Measurements from ENCODE around the gene FRMD4A. TPM values are rescaled to one million over a fixed set of nuclear protein-coding genes. Genes with fewer than 3 reads are reported as not detected.

Gene FRMD4A
- total RNA-seq, 1 experiment from 2014 or later, result 7.1 TPM

GRCh38 chr10:14190702-14191101 is 140.0 kb downstream of the FRMD4A start:
- Histone ChIP-seq H3K36me3 (ENCODE audit: low read depth, low read length) (no peaks in the 10 kb centered on the region), H3K9me3 (ENCODE audit: low read length) (no peaks in the 10 kb centered on the region), H3K4me3 (ENCODE audit: low read length) (no peak overlapping the region), H3F3A (ENCODE audit: low read length, unreplicated experiment) (no peaks in the 10 kb centered on the region), H3K4me1 (ENCODE audit: insufficient read depth, low read length) (no peaks in the 10 kb centered on the region), H3K9me2 (replicated peaks; ENCODE audit: low read length) (no peaks in the 10 kb centered on the region), H3K9ac (ENCODE audit: low read length) (no peak overlapping the region), H3K27ac (ENCODE audit: low read length) (no peak overlapping the region), H3K79me2 (ENCODE audit: low read length) (no peaks in the 10 kb centered on the region), H3K4me2 (ENCODE audit: low read length) (no peak overlapping the region), H3K27me3 (ENCODE audit: low read length) (peaks cover 10% of the 10 kb centered on the region; the same call in 1 of the 2 replicates), H2AFZ (ENCODE audit: low read length) (no peak overlapping the region), H4K20me1 (ENCODE audit: low read length) (no peaks in the 10 kb centered on the region)
- TF ChIP-seq EZH2 (IDR thresholded peaks at IDR 0.05; ENCODE audit: low read length, unreplicated experiment) (no peak), EZH2phosphoT487 (IDR thresholded peaks at IDR 0.05; ENCODE audit: borderline replicate concordance, low read length) (no peak)
- ChIA-PET CTCF (no interaction called here), POLR2A (ENCODE audit: unreplicated experiment) (no interaction called here)
- no peak for DNase-seq
- no TSS peak for BruUV-seq (replicated peaks)
- no peak for ATAC-seq
- intact Hi-C loops (cut with micrococcal nuclease), result loop anchor here (10.0 kb wide), 1 partner anchor 784 kb away; no protein-coding TSS in a partner anchor

- Histone ChIP-seq H2AFZ (ENCODE audit: low read length) (no peak overlapping the region), H3F3A (ENCODE audit: low read length, unreplicated experiment) (no peaks in the 10 kb centered on the region), H4K20me1 (ENCODE audit: low read length) (no peaks in the 10 kb centered on the region), H3K4me3 (ENCODE audit: low read length) (no peak overlapping the region), H3K27ac (ENCODE audit: low read length) (no peak overlapping the region), H3K4me2 (ENCODE audit: low read length) (no peak overlapping the region), H3K9me3 (ENCODE audit: low read length) (no peaks in the 10 kb centered on the region), H3K4me1 (ENCODE audit: insufficient read depth, low read length) (no peaks in the 10 kb centered on the region), H3K79me2 (ENCODE audit: low read length) (no peaks in the 10 kb centered on the region), H3K27me3 (ENCODE audit: low read length) (peaks cover 9% of the 10 kb centered on the region; the same call in 1 of the 2 replicates), H3K36me3 (ENCODE audit: low read depth, low read length) (no peaks in the 10 kb centered on the region), H3K9ac (ENCODE audit: low read length) (no peak overlapping the region), H3K9me2 (replicated peaks; ENCODE audit: low read length) (no peaks in the 10 kb centered on the region)
- TF ChIP-seq, protein P1, sequence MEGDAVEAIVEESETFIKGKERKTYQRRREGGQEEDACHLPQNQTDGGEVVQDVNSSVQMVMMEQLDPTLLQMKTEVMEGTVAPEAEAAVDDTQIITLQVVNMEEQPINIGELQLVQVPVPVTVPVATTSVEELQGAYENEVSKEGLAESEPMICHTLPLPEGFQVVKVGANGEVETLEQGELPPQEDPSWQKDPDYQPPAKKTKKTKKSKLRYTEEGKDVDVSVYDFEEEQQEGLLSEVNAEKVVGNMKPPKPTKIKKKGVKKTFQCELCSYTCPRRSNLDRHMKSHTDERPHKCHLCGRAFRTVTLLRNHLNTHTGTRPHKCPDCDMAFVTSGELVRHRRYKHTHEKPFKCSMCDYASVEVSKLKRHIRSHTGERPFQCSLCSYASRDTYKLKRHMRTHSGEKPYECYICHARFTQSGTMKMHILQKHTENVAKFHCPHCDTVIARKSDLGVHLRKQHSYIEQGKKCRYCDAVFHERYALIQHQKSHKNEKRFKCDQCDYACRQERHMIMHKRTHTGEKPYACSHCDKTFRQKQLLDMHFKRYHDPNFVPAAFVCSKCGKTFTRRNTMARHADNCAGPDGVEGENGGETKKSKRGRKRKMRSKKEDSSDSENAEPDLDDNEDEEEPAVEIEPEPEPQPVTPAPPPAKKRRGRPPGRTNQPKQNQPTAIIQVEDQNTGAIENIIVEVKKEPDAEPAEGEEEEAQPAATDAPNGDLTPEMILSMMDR (conservative IDR thresholded peaks at IDR 0.05; ENCODE audit: low read depth, low read length), result peak; percentile 40
- TF ChIP-seq EZH2phosphoT487 (IDR thresholded peaks at IDR 0.05; ENCODE audit: borderline replicate concordance, low read length) (no peak), EZH2 (IDR thresholded peaks at IDR 0.05; ENCODE audit: low read length, unreplicated experiment) (no peak)
- ChIA-PET POLR2A (ENCODE audit: unreplicated experiment) (no interaction called here), CTCF (interaction anchor here (0.6 kb wide), 1 partner anchor 1992 kb away, joined by 7 read pairs; no protein-coding TSS in a partner anchor)
- BruUV-seq (replicated peaks), result no TSS peak
- ATAC-seq (no peak), DNase-seq (no peak)
- intact Hi-C loops (cut with micrococcal nuclease), result no loop called here
Measured at GRCh38 chr10:14186245-14186644, 144.5 kb downstream of the FRMD4A start.

DNA sequence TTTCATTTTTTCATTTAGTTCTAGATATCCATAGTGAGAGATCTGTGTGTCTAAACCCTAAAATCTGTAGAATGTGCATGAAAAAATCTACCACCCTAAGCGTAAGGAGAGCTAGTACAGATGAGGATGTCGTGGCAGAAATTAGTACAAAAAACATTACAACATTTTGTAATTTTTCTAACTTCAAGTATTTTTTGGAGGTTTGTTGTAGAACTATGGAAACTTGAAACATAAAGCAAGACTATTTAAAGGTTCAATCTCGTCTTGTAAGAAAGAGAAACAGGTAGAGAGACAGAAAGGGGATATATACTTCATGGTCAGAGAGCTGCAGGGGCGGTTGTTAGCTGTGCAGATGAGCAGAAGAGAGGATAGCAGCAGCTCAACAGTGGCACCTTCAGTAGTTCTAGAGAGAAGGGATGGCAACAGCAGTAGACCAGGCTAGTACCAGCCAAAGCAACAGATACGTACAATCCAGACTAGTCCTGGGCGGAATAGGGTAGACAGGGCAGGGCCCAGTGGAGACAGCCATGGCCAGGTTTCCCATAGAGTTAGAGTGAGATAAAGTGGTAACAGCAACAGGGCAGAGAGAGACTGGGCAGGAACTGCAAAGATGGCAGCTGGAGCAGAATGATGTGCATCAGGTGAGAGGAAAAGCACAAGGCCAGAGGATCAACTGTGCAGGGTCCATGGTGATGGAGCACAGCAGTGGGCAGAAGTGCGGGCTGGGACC is 145.2 kb downstream of the FRMD4A start:
- H2AFZ ChIP-seq (ENCODE audit: low read length), result no peak overlapping the region
- H3K27me3 ChIP-seq (ENCODE audit: low read length), result peaks cover 15% of the 10 kb centered on the region
- H3K4me3 ChIP-seq (ENCODE audit: low read length), result no peak overlapping the region
- H3K27ac ChIP-seq (ENCODE audit: low read length), result no peak overlapping the region
- CTCF ChIA-PET, result interaction anchor here (0.6 kb wide), 1 partner anchor 1991 kb away, joined by 7 read pairs; no protein-coding TSS in a partner anchor
- H3K4me2 ChIP-seq (ENCODE audit: low read length), result no peak overlapping the region
- H3K9ac ChIP-seq (ENCODE audit: low read length), result no peak overlapping the region
- intact Hi-C loops (cut with micrococcal nuclease), result no loop called here
- H3K36me3 ChIP-seq (ENCODE audit: low read depth, low read length), result no peaks in the 10 kb centered on the region
- H3K4me1 ChIP-seq (ENCODE audit: insufficient read depth, low read length), result no peaks in the 10 kb centered on the region
- TF ChIP-seq, protein P1 (conservative IDR thresholded peaks at IDR 0.05; ENCODE audit: low read depth, low read length), result no peak
- TF ChIP-seq EZH2 (IDR thresholded peaks at IDR 0.05; ENCODE audit: low read length, unreplicated experiment), result no peak
- no peak for TF ChIP-seq EZH2phosphoT487 (IDR thresholded peaks at IDR 0.05; ENCODE audit: borderline replicate concordance, low read length)
- ATAC-seq, result no peak
- H3K79me2 ChIP-seq (ENCODE audit: low read length), result no peaks in the 10 kb centered on the region
- no peaks in the 10 kb centered on the region for H3K9me3 ChIP-seq (ENCODE audit: low read length)
- no peaks in the 10 kb centered on the region for H3F3A ChIP-seq (ENCODE audit: low read length, unreplicated experiment)
- H4K20me1 ChIP-seq (ENCODE audit: low read length), result no peaks in the 10 kb centered on the region
- POLR2A ChIA-PET (ENCODE audit: unreplicated experiment), result no interaction called here
- no peaks in the 10 kb centered on the region for H3K9me2 ChIP-seq (replicated peaks; ENCODE audit: low read length)
- BruUV-seq (replicated peaks), result no TSS peak
- DNase-seq, result peak; percentile 22
